HUES64 (cell line): Measurements from ENCODE around the gene CIART.
A peak's percentile ranks its signal among the peaks of the same experiment; 100 is the strongest.

Experiments
- H3K27ac ChIP-seq: 2 replicates; pipeline ENCODE4 v1.7.0; 2013; ENCODE audit warnings: low read depth, low read length, inconsistent platforms
- H3K27me3 ChIP-seq: 2 replicates; pipeline ENCODE4 v1.6.1; 2013; ENCODE audit warnings: mild to moderate bottlenecking, low read length; ENCODE audit not compliant: insufficient read depth
- H3K36me3 ChIP-seq: 2 replicates; pipeline ENCODE4 v1.6.1; 2013; ENCODE audit warnings: mild to moderate bottlenecking, low read length; ENCODE audit not compliant: insufficient read depth
- H3K4me1 ChIP-seq: 2 replicates; pipeline ENCODE4 v1.6.1; 2013; ENCODE audit warnings: mild to moderate bottlenecking, low read length, moderate library complexity; ENCODE audit not compliant: insufficient read depth
- H3K4me3 ChIP-seq: 2 replicates; pipeline ENCODE4 v1.5.1; 2013; ENCODE audit warnings: mild to moderate bottlenecking, low read length, moderate library complexity
- H3K9ac ChIP-seq: 2 replicates; pipeline ENCODE4 v1.6.1; 2013; ENCODE audit warnings: mild to moderate bottlenecking, low read depth, low read length
- H3K9me3 ChIP-seq: 2 replicates; pipeline ENCODE4 v1.6.1; 2013; ENCODE audit warnings: low read depth, low read length; ENCODE audit not compliant: insufficient read depth
- WGBS: fragments of 150-250, 120-280 bp; methylation state at CpG from one replicate; pipeline ENCODE4 v1.1.7; 2013; ENCODE audit warnings: missing lambda C conversion rate; 5-methylcytosine and 5-hydroxymethylcytosine counted together

Gene CIART

DNA sequence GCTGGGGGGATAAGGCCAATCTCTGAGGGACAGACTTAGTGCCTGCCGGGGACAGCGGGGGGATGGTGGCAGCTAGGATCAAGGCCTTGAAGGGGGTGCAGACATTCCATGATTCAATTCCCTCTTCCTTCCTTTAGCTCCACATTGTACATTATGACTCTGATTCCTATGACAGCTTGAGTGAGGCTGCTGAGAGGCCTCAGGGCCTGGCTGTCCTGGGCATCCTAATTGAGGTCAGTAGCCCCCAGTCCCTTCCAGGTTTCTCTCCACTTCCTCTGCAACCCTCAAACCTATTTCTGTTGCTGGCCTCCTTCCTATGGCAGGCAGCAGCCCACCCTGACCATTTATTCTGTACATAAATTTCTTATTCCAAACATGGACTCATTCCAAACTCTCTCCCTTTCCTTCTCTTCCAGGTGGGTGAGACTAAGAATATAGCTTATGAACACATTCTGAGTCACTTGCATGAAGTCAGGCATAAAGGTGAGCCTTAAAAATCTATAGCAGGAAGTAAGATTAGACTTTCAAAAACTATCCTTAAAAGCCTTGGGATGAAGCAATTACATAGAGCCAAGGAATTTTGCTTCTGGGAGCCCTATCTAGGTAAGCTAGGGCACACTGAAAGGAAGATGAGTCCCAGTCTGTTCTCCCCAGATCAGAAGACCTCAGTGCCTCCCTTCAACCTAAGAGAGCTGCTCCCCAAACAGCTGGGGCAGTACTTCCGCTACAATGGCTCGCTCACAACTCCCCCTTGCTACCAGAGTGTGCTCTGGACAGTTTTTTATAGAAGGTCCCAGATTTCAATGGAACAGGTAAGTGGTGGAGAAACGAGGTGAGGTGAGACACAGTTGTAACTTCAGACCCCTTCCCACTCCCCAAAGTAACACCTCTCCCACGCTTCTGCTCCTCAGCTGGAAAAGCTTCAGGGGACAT, 19.7 kb upstream of the CIART start:
- no peaks in the 10 kb centered on the region for H3K27me3 ChIP-seq
- no peak overlapping the region for H3K9ac ChIP-seq
- H3K36me3 ChIP-seq: peaks cover 68% of the 10 kb centered on the region
- 90% methylated on average over 6 of the region's 6 CpGs for WGBS
- no peak overlapping the region for H3K4me3 ChIP-seq
- H3K27ac ChIP-seq: no peak overlapping the region
- peaks cover 17% of the 10 kb centered on the region; the same call in 1 of the 2 replicates for H3K4me1 ChIP-seq
- H3K9me3 ChIP-seq: no peaks in the 10 kb centered on the region

DNA sequence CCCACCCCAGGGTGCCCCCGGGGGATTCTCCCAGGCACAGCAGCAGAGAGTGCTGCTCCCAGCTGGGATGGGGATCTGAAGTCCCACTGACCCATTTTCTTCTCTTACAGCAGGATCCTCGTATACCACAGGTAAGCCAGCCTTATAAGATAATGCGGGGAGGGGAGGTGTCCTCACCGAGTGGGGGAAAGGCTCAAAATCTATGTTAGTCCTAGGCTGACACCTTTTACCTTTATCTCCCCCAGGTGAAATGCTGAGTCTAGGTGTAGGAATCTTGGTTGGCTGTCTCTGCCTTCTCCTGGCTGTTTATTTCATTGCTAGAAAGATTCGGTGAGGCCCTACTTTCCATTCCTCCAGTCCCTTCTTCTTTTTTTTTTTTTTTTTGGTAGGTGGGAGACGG, 18.8 kb upstream of the CIART start:
- peaks cover 68% of the 10 kb centered on the region for H3K36me3 ChIP-seq
- 89% methylated on average over 4 of the region's 6 CpGs for WGBS
- peaks cover 15% of the 10 kb centered on the region; the same call in 1 of the 2 replicates for H3K4me1 ChIP-seq

DNA sequence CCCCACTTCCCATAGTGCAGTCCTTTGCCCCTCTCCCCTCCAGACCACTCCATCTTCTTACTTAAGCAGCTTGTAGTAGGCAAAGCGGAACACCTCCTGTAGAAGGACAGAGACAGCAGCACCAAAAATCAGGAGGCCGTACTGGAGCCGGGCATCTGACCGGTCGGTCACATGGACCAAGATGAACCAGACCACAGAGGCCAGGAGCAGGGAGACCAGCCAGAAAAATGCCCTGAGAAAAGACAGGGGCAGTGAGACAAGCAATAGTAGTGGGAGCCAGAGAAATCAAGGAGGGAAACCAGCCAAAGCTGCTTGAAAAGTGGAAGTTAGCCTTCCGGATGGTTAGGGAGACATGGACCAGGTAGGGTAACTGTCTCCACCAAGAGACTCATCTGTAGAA, 14.5 kb upstream of the CIART start:
- Histone ChIP-seq H3K9me3 (no peaks in the 10 kb centered on the region), H3K36me3 (peaks cover 44% of the 10 kb centered on the region), H3K9ac (peak overlapping the region; percentile 87), H3K4me3 (peak overlapping the region; percentile 92), H3K27ac (no peak overlapping the region), H3K4me1 (peaks cover 9% of the 10 kb centered on the region; the same call in 1 of the 2 replicates), H3K27me3 (no peaks in the 10 kb centered on the region)
- 51% methylated on average over 6 of the region's 6 CpGs for WGBS

More for the DNA sequence above, 18.8 kb upstream of the CIART start:
- H3K9me3 ChIP-seq: no peaks in the 10 kb centered on the region
- no peaks in the 10 kb centered on the region for H3K27me3 ChIP-seq
- H3K9ac ChIP-seq: no peak overlapping the region
- H3K27ac ChIP-seq: no peak overlapping the region
- no peak overlapping the region for H3K4me3 ChIP-seq

DNA sequence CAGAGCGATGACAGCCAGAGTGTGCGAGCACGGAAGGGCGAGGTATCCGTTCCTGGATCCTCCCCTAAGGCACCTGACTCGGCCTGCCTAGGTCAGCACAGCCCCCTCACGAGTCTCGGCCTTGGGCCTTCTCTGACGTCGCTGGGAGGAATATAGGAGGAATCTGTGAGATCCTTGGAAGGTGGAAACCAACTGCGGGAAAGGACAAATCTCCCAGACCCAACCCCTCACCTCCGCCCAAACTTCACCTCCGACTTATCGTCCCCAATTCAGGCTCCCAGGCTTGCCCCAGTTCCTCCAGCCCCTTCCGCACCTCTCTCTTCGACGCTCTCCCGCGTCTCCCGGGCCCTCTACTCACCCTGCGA, 14.0 kb upstream of the CIART start:
- H3K27ac ChIP-seq: peak overlapping the region; percentile 85
- H3K36me3 ChIP-seq: peaks cover 40% of the 10 kb centered on the region
- no peaks in the 10 kb centered on the region for H3K27me3 ChIP-seq
- H3K9me3 ChIP-seq: no peaks in the 10 kb centered on the region
- peaks cover 12% of the 10 kb centered on the region for H3K4me1 ChIP-seq
- peak overlapping the region; percentile 92 for H3K4me3 ChIP-seq
- peak overlapping the region; percentile 87 for H3K9ac ChIP-seq
- under 1% methylated on average over 19 of the region's 21 CpGs for WGBS

DNA sequence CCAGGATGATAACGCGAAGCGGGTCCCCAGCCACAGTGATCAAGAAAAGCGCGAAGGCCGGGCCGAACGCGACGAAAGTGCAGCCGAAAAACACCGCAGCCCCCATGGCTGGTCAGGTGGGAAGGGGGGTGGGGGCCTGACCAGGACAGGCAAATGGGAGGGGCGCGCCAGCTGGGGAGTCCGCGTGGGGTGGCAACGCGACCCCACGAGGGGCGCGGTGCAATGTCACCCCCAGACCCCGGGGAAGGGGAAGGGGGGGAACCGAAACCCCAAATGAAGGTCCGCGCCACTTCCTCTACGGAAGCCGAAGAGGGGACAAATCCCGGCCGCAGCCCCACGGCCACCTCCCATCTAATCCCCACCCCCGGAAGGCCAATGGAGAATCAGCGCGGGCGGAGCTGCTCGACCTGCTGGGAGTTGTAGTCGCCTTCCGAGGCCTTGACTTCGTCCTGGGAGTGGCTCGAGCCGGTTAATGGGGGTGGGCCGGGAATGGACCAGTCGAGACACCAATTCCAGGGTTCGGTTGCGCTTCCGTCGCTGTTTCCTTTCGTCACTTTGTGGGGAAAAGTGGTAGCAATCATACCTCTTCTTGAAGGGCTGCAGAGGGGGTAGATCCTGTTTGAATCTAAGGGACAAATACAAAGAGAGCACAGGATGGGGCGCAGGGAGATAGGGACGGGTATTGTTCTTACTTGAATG, 13.5 kb upstream of the CIART start, which contains the start of gene APH1A:
Gene APH1A (minus strand): TSS at position 312 of the 699 bp plus-strand sequence. CDS start 206 bp downstream, at position 106.
- H3K27ac ChIP-seq: peak within 1 kb of the TSS; percentile 85

DNA sequence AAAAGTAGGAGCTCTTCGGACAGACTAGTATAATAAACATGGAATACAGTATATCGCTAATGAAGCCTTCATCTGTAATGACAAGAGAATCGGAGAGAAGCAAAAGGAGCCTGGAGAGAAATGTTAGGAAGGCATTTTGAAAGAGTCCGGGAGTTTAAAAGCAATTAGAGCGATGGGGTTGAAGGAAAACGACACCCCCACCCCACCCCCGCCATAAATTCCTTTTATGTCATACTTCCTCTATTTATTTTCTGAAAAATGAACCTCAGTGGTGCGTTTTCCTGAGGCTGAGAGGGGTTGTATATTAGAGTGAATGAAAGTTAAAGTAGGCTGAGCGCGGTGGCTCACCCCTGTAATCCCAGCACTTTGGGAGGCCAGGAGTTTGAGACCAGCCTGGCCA, 12.9 kb upstream of the CIART start:
- 57% methylated on average over 6 of the region's 10 CpGs for WGBS
- Histone ChIP-seq H3K36me3 (peaks cover 31% of the 10 kb centered on the region), H3K4me3 (peak overlapping the region; percentile 92), H3K4me1 (peaks cover 18% of the 10 kb centered on the region), H3K27ac (peak overlapping the region; percentile 85), H3K27me3 (no peaks in the 10 kb centered on the region), H3K9ac (peak overlapping the region; percentile 75), H3K9me3 (no peaks in the 10 kb centered on the region)

More for the DNA sequence above, 13.5 kb upstream of the CIART start, which contains the start of gene APH1A:
- Histone ChIP-seq H3K4me3 (peak within 1 kb of the TSS; percentile 92), H3K9ac (peak within 1 kb of the TSS; percentile 87), H3K9me3 (no peaks in the 10 kb centered on the region), H3K4me1 (peaks cover 18% of the 10 kb centered on the region), H3K36me3 (peaks cover 35% of the 10 kb centered on the region), H3K27me3 (no peaks in the 10 kb centered on the region)
- under 1% methylated on average over 49 of the region's 49 CpGs for WGBS

DNA sequence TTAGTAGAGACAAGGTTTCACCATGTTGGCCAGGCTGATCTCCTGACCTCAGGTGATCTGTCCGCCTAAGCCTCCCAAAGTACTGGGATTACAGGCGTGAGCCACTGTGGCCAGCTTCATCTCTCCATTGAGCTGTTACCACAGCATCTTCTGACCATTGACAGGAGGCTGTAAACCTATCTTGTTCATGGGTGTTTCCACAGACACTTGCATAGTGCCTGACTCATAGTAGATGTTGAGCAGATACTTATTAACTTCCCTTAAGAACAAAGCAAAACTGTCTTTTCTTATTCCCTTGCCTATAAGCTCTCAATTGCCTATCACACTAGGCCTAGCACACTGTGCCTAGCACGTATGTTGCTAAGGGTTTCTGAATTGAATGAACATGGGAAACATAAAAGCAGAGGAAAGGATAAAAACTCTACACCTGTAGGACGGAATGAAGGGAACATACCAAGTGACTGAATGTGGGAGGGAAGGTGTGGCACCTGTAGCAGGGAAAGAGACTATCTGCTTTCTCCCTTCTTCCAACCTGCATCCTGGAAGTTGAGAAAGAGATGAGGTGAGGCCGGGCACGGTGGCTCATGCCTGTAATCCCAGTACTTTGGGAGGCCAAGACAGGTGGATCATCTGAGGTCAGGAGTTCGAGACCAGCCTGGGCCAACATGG, 10.9 kb upstream of the CIART start:
- no peak overlapping the region for H3K4me3 ChIP-seq
- no peaks in the 10 kb centered on the region for H3K9me3 ChIP-seq
- H3K36me3 ChIP-seq: peaks cover 16% of the 10 kb centered on the region
- H3K27ac ChIP-seq: no peak overlapping the region
- no peak overlapping the region for H3K9ac ChIP-seq
- peaks cover 18% of the 10 kb centered on the region for H3K4me1 ChIP-seq
- no peaks in the 10 kb centered on the region for H3K27me3 ChIP-seq
- 93% methylated on average over 7 of the region's 7 CpGs for WGBS

DNA sequence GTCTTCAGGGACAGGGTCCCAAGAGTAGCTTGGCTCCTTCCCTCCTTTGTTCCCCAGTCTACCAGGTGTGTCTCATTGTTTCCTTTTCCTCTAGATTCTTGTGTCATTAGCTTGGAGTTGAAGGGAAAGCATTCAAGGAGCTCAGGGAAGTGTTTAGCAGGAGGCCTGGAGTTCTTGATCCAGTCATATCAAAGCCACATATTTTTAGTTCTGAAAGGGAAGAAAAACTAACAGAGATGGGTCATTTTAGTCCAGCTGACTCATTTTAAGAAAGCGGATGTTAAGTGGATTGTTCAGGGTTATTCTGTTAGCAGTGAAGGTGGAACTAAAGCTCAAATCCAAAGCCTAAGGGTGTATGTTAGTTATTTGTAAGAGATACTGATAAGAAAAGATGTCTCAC, 9.0 kb upstream of the CIART start:
- peaks cover 18% of the 10 kb centered on the region for H3K4me1 ChIP-seq
- WGBS: 83% methylated on average over 1 of the region's 1 CpG
- H3K4me3 ChIP-seq: peak overlapping the region; percentile 54
- no peaks in the 10 kb centered on the region for H3K27me3 ChIP-seq
- peaks cover 8% of the 10 kb centered on the region; the same call in 1 of the 2 replicates for H3K36me3 ChIP-seq
- H3K9ac ChIP-seq: peak overlapping the region; percentile 64; the same call in 1 of the 2 replicates
- no peaks in the 10 kb centered on the region for H3K9me3 ChIP-seq
- no peak overlapping the region for H3K27ac ChIP-seq

DNA sequence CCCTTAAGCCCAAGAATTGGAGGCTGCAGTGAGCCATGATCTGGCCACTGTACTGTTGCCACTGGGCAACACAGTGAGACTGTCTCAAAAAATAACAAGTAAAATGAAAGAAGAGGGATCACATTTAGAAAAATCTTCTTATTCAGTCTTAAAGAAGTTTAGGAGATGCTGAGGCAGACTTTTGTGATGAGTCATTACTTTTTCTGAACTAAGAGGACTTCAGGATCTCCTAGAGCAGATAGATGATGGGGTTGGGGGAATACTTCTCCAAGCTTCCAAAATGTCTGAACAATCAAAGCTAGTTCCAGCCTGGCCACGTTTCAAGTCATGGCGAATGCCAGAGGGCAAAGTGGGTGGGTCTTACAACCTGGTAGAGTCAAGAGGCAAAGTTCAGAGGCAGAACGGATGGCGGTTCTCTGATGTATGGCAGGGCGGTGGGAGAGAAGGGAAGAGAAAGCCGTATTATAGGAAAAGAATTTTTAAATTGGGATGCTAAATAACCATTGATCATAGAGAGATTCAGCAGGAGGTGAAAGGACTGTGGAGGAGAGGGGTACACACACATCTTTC, 2.1 kb upstream of the CIART start:
- Histone ChIP-seq H3K27ac (no peak overlapping the region), H3K9me3 (no peaks in the 10 kb centered on the region), H3K36me3 (peaks cover 18% of the 10 kb centered on the region), H3K9ac (no peak overlapping the region; the same call in 1 of the 2 replicates), H3K4me3 (no peak overlapping the region), H3K4me1 (peaks cover 8% of the 10 kb centered on the region; the same call in 1 of the 2 replicates), H3K27me3 (peaks cover 13% of the 10 kb centered on the region)
- WGBS: 80% methylated on average over 6 of the region's 6 CpGs

DNA sequence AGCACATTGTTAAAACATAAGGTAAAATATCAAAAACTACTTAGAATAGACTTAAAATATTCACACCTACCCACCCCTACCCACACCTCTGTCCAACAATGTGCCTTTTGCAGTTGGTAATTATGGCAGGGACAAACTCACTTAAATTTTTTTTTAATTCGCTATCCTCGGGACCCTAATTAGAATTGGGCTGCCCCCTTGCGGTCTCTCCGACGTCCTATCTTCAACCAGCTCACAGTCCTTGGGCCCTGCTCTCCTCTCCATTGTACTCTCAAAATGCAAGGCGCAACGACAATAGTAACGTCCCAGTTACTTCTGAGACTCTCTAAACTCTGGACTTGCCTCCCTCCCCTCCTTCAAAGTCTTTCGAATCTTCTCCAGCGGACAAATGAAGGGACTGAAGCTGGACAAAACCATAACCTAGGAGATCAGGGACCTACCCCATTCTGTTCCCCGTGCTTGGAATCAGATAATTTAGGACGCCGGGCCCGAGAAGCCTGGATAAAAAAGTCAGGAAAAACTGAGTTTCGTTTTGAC, 1.1 kb upstream of the CIART start:
- H3K9me3 ChIP-seq: no peaks in the 10 kb centered on the region
- peak overlapping the region; percentile 69; the same call in 1 of the 2 replicates for H3K27ac ChIP-seq
- H3K9ac ChIP-seq: peak overlapping the region; percentile 81
- H3K27me3 ChIP-seq: peaks cover 13% of the 10 kb centered on the region
- H3K4me3 ChIP-seq: peak overlapping the region; percentile 68
- 27% methylated on average over 15 of the region's 15 CpGs for WGBS
- H3K4me1 ChIP-seq: peaks cover 8% of the 10 kb centered on the region; the same call in 1 of the 2 replicates
- H3K36me3 ChIP-seq: peaks cover 17% of the 10 kb centered on the region
